ENCODE data around the gene UXT.

Gene UXT

GRCh38 chrX:47629419-47630200 lies 29.4 kb downstream of the UXT start, which contains the start of gene CFP:
TSS of gene CFP (minus strand) at chrX:47629930. CDS start at chrX:47629844, 86 bp downstream.
- no peak for DNase-seq (ENCODE audit: low spot score)
- TF ChIP-seq CTCF (IDR thresholded peaks at IDR 0.05; ENCODE audit: borderline replicate concordance, control extremely low read depth, extremely low read depth, insufficient read depth, missing control alignments) = no peak
- in situ Hi-C loops (cut with MboI; ENCODE audit: low sequenced_read_pairs, unreplicated experiment) = no loop called here

- DNase-seq (ENCODE audit: low spot score) = no peak
- in situ Hi-C loops (cut with MboI; ENCODE audit: low sequenced_read_pairs, unreplicated experiment) = no loop called here
- peak; percentile 29 for TF ChIP-seq CTCF (IDR thresholded peaks at IDR 0.05; ENCODE audit: borderline replicate concordance, control extremely low read depth, extremely low read depth, insufficient read depth, missing control alignments)
Observed at GRCh38 chrX:47628982-47629381, 30.0 kb downstream of the UXT start.

- in situ Hi-C loops (cut with MboI; ENCODE audit: low sequenced_read_pairs, unreplicated experiment) = no loop called here
- no peak for TF ChIP-seq CTCF (IDR thresholded peaks at IDR 0.05; ENCODE audit: borderline replicate concordance, control extremely low read depth, extremely low read depth, insufficient read depth, missing control alignments)
- DNase-seq (ENCODE audit: low spot score) = no peak
Observed at GRCh38 chrX:47625365-47625764, 33.6 kb downstream of the UXT start.

GRCh38 chrX:47623540-47624027 lies 35.4 kb downstream of the UXT start:
- in situ Hi-C loops (cut with MboI; ENCODE audit: low sequenced_read_pairs, unreplicated experiment) = no loop called here
- peak; percentile 60 for DNase-seq (ENCODE audit: low spot score)

GRCh38 chrX:47621851-47622250 lies 37.1 kb downstream of the UXT start:
- DNase-seq (ENCODE audit: low spot score) = no peak
- no peak for TF ChIP-seq CTCF (IDR thresholded peaks at IDR 0.05; ENCODE audit: borderline replicate concordance, control extremely low read depth, extremely low read depth, insufficient read depth, missing control alignments)
- in situ Hi-C loops (cut with MboI; ENCODE audit: low sequenced_read_pairs, unreplicated experiment) = no loop called here

More at GRCh38 chrX:47623540-47624027, 35.4 kb downstream of the UXT start:
- no peak for TF ChIP-seq CTCF (IDR thresholded peaks at IDR 0.05; ENCODE audit: borderline replicate concordance, control extremely low read depth, extremely low read depth, insufficient read depth, missing control alignments)

- in situ Hi-C loops (cut with MboI; ENCODE audit: low sequenced_read_pairs, unreplicated experiment) = no loop called here
- DNase-seq (ENCODE audit: low spot score) = no peak
- TF ChIP-seq CTCF (IDR thresholded peaks at IDR 0.05; ENCODE audit: borderline replicate concordance, control extremely low read depth, extremely low read depth, insufficient read depth, missing control alignments) = no peak
Observed at GRCh38 chrX:47620303-47620685, 38.7 kb downstream of the UXT start.
